GM23338 (cell line): ENCODE results near the gene CASP5. TPM values are rescaled to one million over a fixed set of nuclear protein-coding genes. Genes with fewer than 3 reads are reported as not detected.

ENCODE experiments used
- ATAC-seq: fragments of 200-7000 bp; cut with Tn5 transposase; 3 replicates; pipeline ENCODE4 v1.9.1; 2020
- DNase-seq: peaks from one replicate; pipeline ENCODE4 v3.0.0-alpha.2; 2015; ENCODE audit warnings: low spot score
- H2AFZ ChIP-seq: fragments of 200-600 bp; sonication (generic); 2 replicates; pipeline ENCODE4 v1.8.0; 2016; ENCODE audit warnings: antibody characterized with exemption, mild to moderate bottlenecking, moderate library complexity
- H3F3A ChIP-seq: fragments of 200-600 bp; sonication (generic); replicated peaks from 2 replicates; pipeline ENCODE4 v1.8.0; 2017; ENCODE audit warnings: antibody characterized with exemption, mixed run types, low read depth
- H3K27ac ChIP-seq: fragments of 200-600 bp; sonication (generic); 2 replicates; pipeline ENCODE4 v1.6.1; 2016; ENCODE audit warnings: low read depth
- H3K27me3 ChIP-seq: fragments of 200-600 bp; sonication (generic); 2 replicates; pipeline ENCODE4 v1.8.0; 2016; ENCODE audit warnings: mild to moderate bottlenecking, mixed run types, moderate library complexity; ENCODE audit not compliant: insufficient read depth
- H3K36me3 ChIP-seq: fragments of 200-600 bp; sonication (generic); 2 replicates; pipeline ENCODE4 v1.8.0; 2016; ENCODE audit warnings: mild to moderate bottlenecking; ENCODE audit not compliant: insufficient read depth
- H3K4me1 ChIP-seq: fragments of 200-600 bp; sonication (generic); 2 replicates; pipeline ENCODE4 v1.8.0; 2016; ENCODE audit warnings: mild to moderate bottlenecking, moderate library complexity; ENCODE audit not compliant: insufficient read depth
- H3K4me2 ChIP-seq: fragments of 200-600 bp; sonication (generic); 2 replicates; pipeline ENCODE4 v1.7.1; 2017; ENCODE audit warnings: mixed run types
- H3K4me3 ChIP-seq: fragments of 200-600 bp; sonication (generic); 2 replicates; pipeline ENCODE4 v1.6.1; 2016; ENCODE audit warnings: mixed run types
- H3K79me2 ChIP-seq: fragments of 200-600 bp; sonication (generic); replicated peaks from 2 replicates; pipeline ENCODE4 v1.8.0; 2017; ENCODE audit warnings: mild to moderate bottlenecking; ENCODE audit not compliant: insufficient read depth
- H3K9me2 ChIP-seq: fragments of 200-600 bp; sonication (generic); 2 replicates; pipeline ENCODE4 v1.8.0; 2017; ENCODE audit not compliant: insufficient read depth
- H4K20me1 ChIP-seq: fragments of 200-600 bp; sonication (generic); replicated peaks from 2 replicates; pipeline ENCODE4 v1.8.0; 2017; ENCODE audit warnings: mild to moderate bottlenecking; ENCODE audit not compliant: insufficient read depth
- H3K27ac Mint-ChIP-seq: 2 replicates; pipeline ENCODE4 v1.8.0; 2020; ENCODE audit warnings: inconsistent platforms, mild to moderate bottlenecking, moderate library complexity, mixed read lengths
- H3K27me3 Mint-ChIP-seq: 3 replicates; pipeline ENCODE4 v1.8.0; 2022; ENCODE audit warnings: low read depth, mild to moderate bottlenecking, moderate library complexity, mixed read lengths, inconsistent platforms; ENCODE audit not compliant: insufficient read depth, poor library complexity
- H3K36me3 Mint-ChIP-seq: 3 replicates; pipeline ENCODE4 v1.8.0; 2021; ENCODE audit warnings: low read depth, mild to moderate bottlenecking, inconsistent platforms, moderate library complexity, mixed read lengths
- H3K4me1 Mint-ChIP-seq: 3 replicates; pipeline ENCODE4 v1.8.0; 2020; ENCODE audit warnings: mild to moderate bottlenecking, inconsistent platforms, mixed read lengths
- H3K4me3 Mint-ChIP-seq: 3 replicates; pipeline ENCODE4 v1.8.0; 2021; ENCODE audit warnings: moderate library complexity, mild to moderate bottlenecking, inconsistent platforms, mixed read lengths
- H3K9me3 Mint-ChIP-seq: 3 replicates; pipeline ENCODE4 v1.8.0; 2020; ENCODE audit warnings: moderate library complexity, mild to moderate bottlenecking, inconsistent platforms, mixed read lengths
- CREB1 ChIP-seq: fragments of 250-450 bp; sonication (Bioruptor Pico); IDR thresholded peaks from 2 replicates; pipeline ENCODE4 v1.5.0; 2020; ENCODE audit warnings: low read depth, mild to moderate bottlenecking, moderate library complexity
- CTCF ChIP-seq, 2 experiments: fragments of 200-600 bp in 1 of 2; sonication (generic) in 1 of 2; conservative IDR thresholded peaks; 2 replicates each; pipeline versions ENCODE4 v1.5.1 to v1.6.1; 2016 to 2017; ENCODE audit warnings: antibody characterized with exemption in 2 of 2, low read depth in 2 of 2, mild to moderate bottlenecking in 2 of 2, moderate library complexity in 1 of 2
- ETS1 ChIP-seq: IDR thresholded peaks from 2 replicates; pipeline ENCODE4 v1.6.1; 2016; ENCODE audit warnings: antibody characterized with exemption
- EZH2 ChIP-seq: fragments of 200-600 bp; sonication (generic); IDR thresholded peaks from one replicate; pipeline ENCODE4 v1.8.0; 2017; ENCODE audit warnings: antibody characterized with exemption, mild to moderate bottlenecking, low read depth; ENCODE audit not compliant: unreplicated experiment
- EZH2phosphoT487 ChIP-seq: fragments of 200-600 bp; sonication (generic); IDR thresholded peaks from one replicate; pipeline ENCODE4 v1.8.1; 2018; ENCODE audit warnings: antibody characterized with exemption; ENCODE audit not compliant: unreplicated experiment
- JUNB ChIP-seq: IDR thresholded peaks from one replicate; pipeline ENCODE4 v1.6.1; 2016; ENCODE audit warnings: antibody characterized with exemption; ENCODE audit not compliant: unreplicated experiment
- NANOG ChIP-seq: IDR thresholded peaks from 2 replicates; pipeline ENCODE4 v1.6.1; 2016; ENCODE audit warnings: antibody characterized with exemption, borderline replicate concordance
- POLR2AphosphoS5 ChIP-seq: IDR thresholded peaks from 2 replicates; pipeline ENCODE4 v1.6.1; 2016; ENCODE audit warnings: antibody characterized with exemption, low read depth
- STAT1 ChIP-seq: IDR thresholded peaks from one replicate; pipeline ENCODE4 v1.6.1; 2016; ENCODE audit warnings: antibody characterized with exemption; ENCODE audit not compliant: unreplicated experiment
- ZNF114 ChIP-seq: fragments of 250-450 bp; sonication (Bioruptor Pico); IDR thresholded peaks from 2 replicates; pipeline ENCODE4 v1.5.0; 2020; ENCODE audit warnings: mild to moderate bottlenecking, moderate library complexity
- ZNF331 ChIP-seq: fragments of 250-450 bp; sonication (Bioruptor Pico); IDR thresholded peaks from 2 replicates; pipeline ENCODE4 v1.5.0; 2020; ENCODE audit warnings: low read depth, mild to moderate bottlenecking, moderate library complexity
- ZNF462 ChIP-seq: fragments of 250-450 bp; sonication (Bioruptor Pico); IDR thresholded peaks from 2 replicates; pipeline ENCODE4 v1.5.0; 2020; ENCODE audit warnings: mild to moderate bottlenecking, moderate library complexity
- polyA plus RNA-seq: library from polyadenylated mRNA; unstranded; fragments of >200 nt; fragmentation: Nextera tagmentation; extraction: Ambion mirVana; gene quantifications from 2 replicates; pipeline ENCODE4 v1.2.1, GENCODE V29; 2016
- total RNA-seq: library from RNA; depleted of rRNA; stranded (reverse); fragments of >200 nt; shearing (Covaris generic); gene quantifications from 2 replicates; pipeline ENCODE4 v1.2.3, GENCODE V29; 2014
- TF ChIP-seq, protein P1 (sequence below): IDR thresholded peaks from one replicate; pipeline ENCODE4 v1.6.1; 2018; ENCODE audit warnings: antibody characterized with exemption; ENCODE audit not compliant: unreplicated experiment

Gene CASP5
- total and polyA plus RNA-seq, 2 experiments from 2014 or later: not detected

GRCh38 chr11:105070306-105070705 lies 47.3 kb upstream of the CASP5 start:
- H4K20me1 ChIP-seq: no peaks in the 10 kb centered on the region
- H3K36me3 ChIP-seq: no peaks in the 10 kb centered on the region
- no peak overlapping the region for H2AFZ ChIP-seq
- no peak for TF ChIP-seq ETS1
- no peak for TF ChIP-seq ZNF462 (CRISPR knock-in tag)
- no peak for TF ChIP-seq EZH2
- no peak for TF ChIP-seq ZNF114
- TF ChIP-seq, protein P1, sequence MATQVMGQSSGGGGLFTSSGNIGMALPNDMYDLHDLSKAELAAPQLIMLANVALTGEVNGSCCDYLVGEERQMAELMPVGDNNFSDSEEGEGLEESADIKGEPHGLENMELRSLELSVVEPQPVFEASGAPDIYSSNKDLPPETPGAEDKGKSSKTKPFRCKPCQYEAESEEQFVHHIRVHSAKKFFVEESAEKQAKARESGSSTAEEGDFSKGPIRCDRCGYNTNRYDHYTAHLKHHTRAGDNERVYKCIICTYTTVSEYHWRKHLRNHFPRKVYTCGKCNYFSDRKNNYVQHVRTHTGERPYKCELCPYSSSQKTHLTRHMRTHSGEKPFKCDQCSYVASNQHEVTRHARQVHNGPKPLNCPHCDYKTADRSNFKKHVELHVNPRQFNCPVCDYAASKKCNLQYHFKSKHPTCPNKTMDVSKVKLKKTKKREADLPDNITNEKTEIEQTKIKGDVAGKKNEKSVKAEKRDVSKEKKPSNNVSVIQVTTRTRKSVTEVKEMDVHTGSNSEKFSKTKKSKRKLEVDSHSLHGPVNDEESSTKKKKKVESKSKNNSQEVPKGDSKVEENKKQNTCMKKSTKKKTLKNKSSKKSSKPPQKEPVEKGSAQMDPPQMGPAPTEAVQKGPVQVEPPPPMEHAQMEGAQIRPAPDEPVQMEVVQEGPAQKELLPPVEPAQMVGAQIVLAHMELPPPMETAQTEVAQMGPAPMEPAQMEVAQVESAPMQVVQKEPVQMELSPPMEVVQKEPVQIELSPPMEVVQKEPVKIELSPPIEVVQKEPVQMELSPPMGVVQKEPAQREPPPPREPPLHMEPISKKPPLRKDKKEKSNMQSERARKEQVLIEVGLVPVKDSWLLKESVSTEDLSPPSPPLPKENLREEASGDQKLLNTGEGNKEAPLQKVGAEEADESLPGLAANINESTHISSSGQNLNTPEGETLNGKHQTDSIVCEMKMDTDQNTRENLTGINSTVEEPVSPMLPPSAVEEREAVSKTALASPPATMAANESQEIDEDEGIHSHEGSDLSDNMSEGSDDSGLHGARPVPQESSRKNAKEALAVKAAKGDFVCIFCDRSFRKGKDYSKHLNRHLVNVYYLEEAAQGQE: no peak
- no peak for TF ChIP-seq JUNB
- no peak for TF ChIP-seq POLR2AphosphoS5
- TF ChIP-seq ZNF331 (CRISPR knock-in tag): no peak
- TF ChIP-seq STAT1: no peak
- no peak for TF ChIP-seq EZH2phosphoT487
- no peak for TF ChIP-seq CREB1 (CRISPR knock-in tag)
- no peak for TF ChIP-seq CTCF (conservative IDR thresholded peaks at IDR 0.05; ENCODE audit: low read depth in 2 of 2)
- TF ChIP-seq NANOG: no peak
- no peaks in the 10 kb centered on the region for H3K27me3 ChIP-seq
- H3K36me3 Mint-ChIP-seq: no peaks in the 10 kb centered on the region
- peaks cover 5% of the 10 kb centered on the region; the same call in 2 of the 3 replicates for H3K4me1 Mint-ChIP-seq
- H3K4me1 ChIP-seq: peaks cover 4% of the 10 kb centered on the region; the same call in 1 of the 2 replicates
- H3F3A ChIP-seq: no peaks in the 10 kb centered on the region
- H3K79me2 ChIP-seq: no peaks in the 10 kb centered on the region
- H3K27ac Mint-ChIP-seq: no peak overlapping the region
- ATAC-seq (no peak), DNase-seq (no peak)
- H3K4me2 ChIP-seq: no peak overlapping the region
- H3K27ac ChIP-seq: no peak overlapping the region
- H3K4me3 Mint-ChIP-seq: no peak overlapping the region
- peaks cover 1% of the 10 kb centered on the region for H3K27me3 Mint-ChIP-seq
- no peaks in the 10 kb centered on the region; the same call in 2 of the 3 replicates for H3K9me3 Mint-ChIP-seq
- H3K9me2 ChIP-seq: peaks cover 4% of the 10 kb centered on the region; the same call in 1 of the 2 replicates
- no peak overlapping the region for H3K4me3 ChIP-seq
